Ishikawa (cell line): ENCODE data around the gene TTC3.

Experiments
- YY1 ChIP-seq: IDR thresholded peaks from 2 replicates; pipeline ENCODE4 v1.6.1; 2012; ENCODE audit warnings: low read depth
- ZBTB7A ChIP-seq: IDR thresholded peaks from 2 replicates; pipeline ENCODE4 v1.6.1; 2012; ENCODE audit warnings: low read depth

DNA sequence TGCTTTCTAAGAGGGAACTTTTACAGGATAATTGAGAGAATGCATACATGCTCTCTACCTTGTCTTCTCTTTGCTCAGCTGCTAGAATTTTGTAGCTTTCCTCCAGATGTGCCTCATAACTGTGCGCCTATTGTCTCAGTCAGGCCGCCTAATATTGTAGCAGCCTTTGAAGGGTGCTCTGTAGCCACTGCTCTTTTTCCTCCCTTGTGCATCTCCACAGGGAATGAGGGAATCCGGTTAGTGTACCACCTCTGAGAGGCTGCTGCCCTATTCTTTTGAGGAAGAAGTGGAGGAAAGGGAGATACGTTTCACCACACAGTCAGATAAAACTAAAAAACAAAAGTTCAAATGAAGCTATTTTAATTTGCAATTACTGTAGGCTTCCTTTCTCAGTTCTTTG is 22.8 kb downstream of the TTC3 start:
- no peak for TF ChIP-seq ZBTB7A
- no peak for TF ChIP-seq YY1
